CD4-positive, alpha-beta T cell treated with Interleukin-12 subunit alpha and Interleukin-12 subunit beta, for 1 hour (primary cell): ENCODE data around the gene CCDC149.

ENCODE experiments used
- DNase-seq: peaks from one replicate; pipeline ENCODE4 v3.0.0-alpha.2; 2020

The CCDC149 gene

GRCh38 chr4:24771241-24771640 lies 141.6 kb downstream of the CCDC149 start:
- DNase-seq, result no peak

- DNase-seq, result no peak
These were observed 142.2 kb downstream of the CCDC149 start for GRCh38 chr4:24770667-24771066.

GRCh38 chr4:24770032-24770584 lies 142.7 kb downstream of the CCDC149 start:
- DNase-seq, result no peak

GRCh38 chr4:24769571-24769970 lies 143.3 kb downstream of the CCDC149 start:
- DNase-seq, result no peak

GRCh38 chr4:24768604-24769003 lies 144.2 kb downstream of the CCDC149 start:
- no peak for DNase-seq

GRCh38 chr4:24768006-24768405 lies 144.8 kb downstream of the CCDC149 start:
- no peak for DNase-seq

GRCh38 chr4:24765376-24765988 lies 147.4 kb downstream of the CCDC149 start:
- no peak for DNase-seq

- DNase-seq, result no peak
These were observed 148.5 kb downstream of the CCDC149 start for GRCh38 chr4:24764345-24764744.

GRCh38 chr4:24763631-24764297 lies 149.1 kb downstream of the CCDC149 start:
- DNase-seq, result no peak
